K562 (cell line): Measurements from ENCODE around the gene POLR1A. TPM values are rescaled to one million over a fixed set of nuclear protein-coding genes. Genes with fewer than 3 reads are reported as not detected.

ENCODE experiments used
- ATAC-seq: fragments of 200-7000 bp; cut with Tn5 transposase; 3 replicates; pipeline ENCODE4 v1.9.1; 2020; ENCODE audit warnings: moderate library complexity
- BruUV-seq: library from RNA; stranded (reverse); fragments of 400-500 nt; replicated peaks from 2 replicates; lab custom pipeline; 2021; lab: Mats Ljungman, UMichigan
- CTCF ChIA-PET: fragments of 300-600 bp; formaldehyde crosslinking; extraction: SDS; loops from one replicate; lab custom pipeline; 2021; ENCODE audit warnings: low intra/inter-chr PET ratio; lab: Yijun Ruan, JAX
- POLR2A ChIA-PET: fragments of 300-600, 350-650 bp; sonication (Branson Sonifier 250); formaldehyde crosslinking; extraction: SDS; loops from one replicate; lab custom pipeline; 2021; ENCODE audit warnings: antibody characterized with exemption, inconsistent platforms; lab: Yijun Ruan, JAX
- DNase-seq, 4 experiments: peaks; one replicate each; pipeline versions ENCODE4 v3.0.0 to v3.0.0-alpha.2; 2011 to 2018; ENCODE audit warnings: low spot score in 3 of 4, mixed read lengths in 3 of 4; ENCODE audit errors: extremely low read depth in 1 of 4
- FAIRE-seq: peaks from 2 replicates; lab custom pipeline; 2011; peaks lifted over from hg19 to GRCh38; lab: Jason Lieb, UNC
- H2AFZ ChIP-seq: 2 replicates; pipeline ENCODE4 v1.6.0; 2011; ENCODE audit warnings: low read depth, low read length, control low read depth, inconsistent platforms
- H3K27ac ChIP-seq: fragments of 200-600 bp; 3 replicates; pipeline ENCODE4 v1.8.0; 2011; ENCODE audit warnings: low read depth, mild to moderate bottlenecking, control low read depth, inconsistent platforms, low read length, moderate library complexity, mixed read lengths; ENCODE audit errors: extremely low read depth
- H3K27me3 ChIP-seq, 2 experiments: fragments of 300-600 bp in 1 of 2; 2 replicates in 1 of 2; 3 replicates in 1 of 2; pipeline versions ENCODE4 v1.6.0 to v1.8.0; 2011; ENCODE audit warnings: inconsistent platforms in 2 of 2, low read length in 2 of 2, mild to moderate bottlenecking in 1 of 2, mixed read lengths in 1 of 2, moderate library complexity in 1 of 2; ENCODE audit not compliant: control insufficient read depth in 2 of 2, insufficient read depth in 2 of 2
- H3K36me3 ChIP-seq: fragments of 300-600 bp; 3 replicates; pipeline ENCODE4 v1.8.0; 2011; ENCODE audit warnings: mild to moderate bottlenecking, low read length, inconsistent platforms; ENCODE audit not compliant: control insufficient read depth, insufficient read depth
- H3K4me1 ChIP-seq, 2 experiments: fragments of 200-600 bp in 1 of 2; replicated peaks in 1 of 2; 2 replicates in 1 of 2; 3 replicates in 1 of 2; pipeline versions ENCODE4 v1.5.1 to v1.8.0; 2011; ENCODE audit warnings: inconsistent platforms in 2 of 2, low read length in 2 of 2, mild to moderate bottlenecking in 1 of 2, mixed read lengths in 1 of 2, moderate library complexity in 1 of 2; ENCODE audit not compliant: control insufficient read depth in 2 of 2, insufficient read depth in 2 of 2
- H3K4me2 ChIP-seq: 2 replicates; pipeline ENCODE4 v1.6.1; 2011; ENCODE audit warnings: low read length, control low read depth, inconsistent platforms, mixed read lengths; ENCODE audit not compliant: insufficient read depth
- H3K4me3 ChIP-seq: fragments of 200-600 bp; sonication (generic), shearing (Covaris generic); 2 replicates; pipeline ENCODE4 v1.5.1; 2016; ENCODE audit warnings: control low read depth, inconsistent platforms
- H3K79me2 ChIP-seq: fragments of 200-600 bp; 3 replicates; pipeline ENCODE4 v1.8.0; 2011; ENCODE audit warnings: low read length, inconsistent platforms; ENCODE audit not compliant: control insufficient read depth, insufficient read depth
- H3K9ac ChIP-seq, 2 experiments: 2 replicates each; pipeline versions ENCODE4 v1.6.0 to v1.6.1; 2011; ENCODE audit warnings: low read depth in 2 of 2, low read length in 2 of 2, control low read depth in 1 of 2, inconsistent platforms in 1 of 2, mild to moderate bottlenecking in 1 of 2, mixed read lengths in 1 of 2; ENCODE audit not compliant: insufficient read depth in 1 of 2
- H3K9me1 ChIP-seq: one replicate; pipeline ENCODE4 v1.6.0; 2011; ENCODE audit warnings: inconsistent platforms, mild to moderate bottlenecking, low read length, moderate library complexity; ENCODE audit not compliant: control insufficient read depth, insufficient read depth
- H3K9me3 ChIP-seq: replicated peaks from 2 replicates; pipeline ENCODE4 v1.5.1; 2011; ENCODE audit warnings: low read depth, low read length, inconsistent platforms; ENCODE audit not compliant: control insufficient read depth, insufficient read depth
- H4K20me1 ChIP-seq: replicated peaks from 2 replicates; pipeline ENCODE4 v1.6.1; 2011; ENCODE audit warnings: low read length, inconsistent platforms, mixed read lengths; ENCODE audit not compliant: control insufficient read depth, insufficient read depth
- FOXJ2 ChIP-seq: fragments of 200-800 bp; sonication (Bioruptor generic); IDR thresholded peaks from 2 replicates; pipeline ENCODE4 v1.6.1; 2016; ENCODE audit warnings: missing genetic modification characterization, missing compliant biosample characterization
- GATAD2A ChIP-seq: fragments of 450-650 bp; IDR thresholded peaks from 2 replicates; pipeline ENCODE4 v1.6.1; 2017
- MEF2A ChIP-seq: IDR thresholded peaks from 2 replicates; pipeline ENCODE4 v1.6.1; 2011; ENCODE audit warnings: low read depth, mild to moderate bottlenecking, low read length, moderate library complexity; ENCODE audit not compliant: control insufficient read depth
- NCOR1 ChIP-seq: fragments of 450-650 bp; IDR thresholded peaks from 2 replicates; pipeline ENCODE4 v1.6.1; 2016; ENCODE audit warnings: mild to moderate bottlenecking, moderate library complexity
- NR2C1 ChIP-seq, 2 experiments: fragments of 450-650 bp; IDR thresholded peaks; 2 replicates each; pipeline ENCODE4 v1.6.1; 2017; ENCODE audit warnings: mild to moderate bottlenecking in 2 of 2, antibody characterized with exemption in 1 of 2, inconsistent platforms in 1 of 2, missing compliant biosample characterization in 1 of 2, missing genetic modification characterization in 1 of 2
- OTX1 ChIP-seq: fragments of 450-650 bp; formaldehyde crosslinking; IDR thresholded peaks from 2 replicates; pipeline ENCODE4 v1.4.0; 2022; ENCODE audit warnings: mild to moderate bottlenecking
- POLR2G ChIP-seq: fragments of 200-400 bp; formaldehyde crosslinking; IDR thresholded peaks from 2 replicates; pipeline ENCODE4 v1.6.1; 2017; ENCODE audit warnings: low read depth, mild to moderate bottlenecking, antibody characterized with exemption, low read length, moderate library complexity
- POLR3G ChIP-seq: IDR thresholded peaks from 2 replicates; pipeline ENCODE4 v1.6.1; 2011; ENCODE audit not compliant: insufficient read length, insufficient replicate concordance; ENCODE audit errors: extremely low read depth
- RNF2 ChIP-seq: sonication (generic); IDR thresholded peaks from 2 replicates; pipeline ENCODE4 v1.6.1; 2016
- SMAD3 ChIP-seq: fragments of 450-650 bp; formaldehyde crosslinking; conservative IDR thresholded peaks from 2 replicates; pipeline ENCODE4 v1.4.0; 2020; ENCODE audit warnings: mild to moderate bottlenecking
- SMARCA4 ChIP-seq: fragments of 450-650 bp; IDR thresholded peaks from 2 replicates; pipeline ENCODE4 v1.6.1; 2016
- SOX6 ChIP-seq: fragments of 450-650 bp; IDR thresholded peaks from 2 replicates; pipeline ENCODE4 v1.6.1; 2014; ENCODE audit warnings: mild to moderate bottlenecking
- TEAD4 ChIP-seq, 2 experiments: sonication (generic) in 1 of 2; formaldehyde crosslinking in 1 of 2; IDR thresholded peaks; 2 replicates each; pipeline versions ENCODE4 v1.6.1 to v1.8.0; 2012 to 2022; ENCODE audit warnings: borderline replicate concordance in 1 of 2, inconsistent platforms in 1 of 2, low read length in 1 of 2, mild to moderate bottlenecking in 1 of 2, missing genetic modification reagents in 1 of 2
- ZNF41 ChIP-seq: fragments of 250-450 bp; sonication (Bioruptor Pico); conservative IDR thresholded peaks from 2 replicates; pipeline ENCODE4 v1.4.0; 2020; ENCODE audit warnings: mild to moderate bottlenecking
- ZNF707 ChIP-seq: fragments of 250-450 bp; sonication (Bioruptor Pico); conservative IDR thresholded peaks from 2 replicates; pipeline ENCODE4 v1.8.0; 2022; ENCODE audit warnings: inconsistent platforms, mild to moderate bottlenecking, moderate library complexity
- ZNF76 ChIP-seq: fragments of 250-450 bp; sonication (Bioruptor Pico); IDR thresholded peaks from 2 replicates; pipeline ENCODE4 v1.4.0; 2020; ENCODE audit warnings: mild to moderate bottlenecking, moderate library complexity, borderline replicate concordance
- WGBS: fragments of 100-300 bp; shearing (Covaris generic); methylation state at CpG from one replicate; pipeline ENCODE4 v1.1.6; 2016; ENCODE audit warnings: low coverage, mixed read lengths; ENCODE audit not compliant: insufficient coverage; ENCODE audit errors: missing lambda C conversion rate; 5-methylcytosine and 5-hydroxymethylcytosine counted together
- in situ Hi-C: fragments of 300-500 bp; cut with MboI; formaldehyde crosslinking; loops from 4 replicates; pipeline ENCODE4 v1.15.0; 2018; ENCODE audit warnings: inconsistent platforms, mixed read lengths
- intact Hi-C: fragments of 100-400 bp; cut with micrococcal nuclease; formaldehyde crosslinking; loops from 2 replicates; pipeline ENCODE4 v1.14.2; 2022
- polyA plus RNA-seq, 8 experiments: library from polyadenylated mRNA; depleted of rRNA in 4 of 8; stranded (reverse) in 5 of 8; unstranded in 3 of 8; fragments of >200 nt; fragmentation: Nextera tagmentation in 2 of 8; fragmentation: Illumina TruSeq in 1 of 8; extraction: Ambion mirVana in 2 of 8; extraction: Trizol in 1 of 8; gene quantifications; 2 replicates each; pipeline versions ENCODE4 v1.2.1 to v1.2.3, GENCODE V29; 2011 to 2014; ENCODE audit warnings: inconsistent platforms in 1 of 8, missing spikeins in 1 of 8
- total RNA-seq, 7 experiments: library from RNA; depleted of rRNA in 6 of 7; stranded (reverse); fragments of >200 nt in 6 of 7; fragmentation: Illumina TruSeq in 2 of 7; extraction: Trizol in 2 of 7; gene quantifications; 2 replicates each; pipeline versions ENCODE4 v1.2.1 to v1.2.3, GENCODE V29; 2011 to 2021; ENCODE audit warnings: low replicate concordance in 1 of 7
- TF ChIP-seq, protein P1 (sequence below): fragments of 250-450 bp; sonication (Bioruptor Pico); IDR thresholded peaks from 2 replicates; pipeline ENCODE4 v1.4.0; 2020; ENCODE audit warnings: mild to moderate bottlenecking, moderate library complexity

The POLR1A gene
- total and polyA plus RNA-seq, 9 of the 15 experiments (the other 6 are each of a cell fraction or from before 2014, with no cell fraction given): 3.0 to 72.1 (median 21.8) TPM

- TF ChIP-seq TEAD4 (IDR thresholded peaks at IDR 0.05; ENCODE audit: low read length) (peak; percentile 81), TEAD4 (CRISPR knock-in tag; IDR thresholded peaks at IDR 0.05; ENCODE audit: borderline replicate concordance) (no peak), GATAD2A (peak; percentile 59; the same call in 1 of the 2 replicates), NCOR1 (peak; percentile 80), ZNF707 (CRISPR knock-in tag) (no peak), SMARCA4 (peak; percentile 86), FOXJ2 (tag) (no peak), SOX6 (peak; percentile 84), RNF2 (peak; percentile 68), POLR2G (0 out of 2 replicates have a peak, but pooled peaks have one; percentile 39), MEF2A (peak; percentile 57; the same call in 1 of the 2 replicates)
Observed at GRCh38 chr2:85996591-85996990, 109.1 kb downstream of the POLR1A start (continued).

- DNase-seq: no peak
- peak overlapping the region; percentile 63 for H3K4me2 ChIP-seq
- intact Hi-C loops: loop anchor here (10.0 kb wide), 1 partner anchor 111 kb away; the partner anchor contains the start of gene ST3GAL5
- TF ChIP-seq ZNF76 (CRISPR knock-in tag) (no peak), NR2C1 (IDR thresholded peaks at IDR 0.05) (no peak), NR2C1 (tag; IDR thresholded peaks at IDR 0.05) (peak; percentile 38; the same call in 1 of the 2 replicates), SMAD3 (CRISPR knock-in tag) (no peak), OTX1 (CRISPR knock-in tag) (no peak), ZNF41 (no peak), POLR3G (no peak)
- TF ChIP-seq, protein P1, sequence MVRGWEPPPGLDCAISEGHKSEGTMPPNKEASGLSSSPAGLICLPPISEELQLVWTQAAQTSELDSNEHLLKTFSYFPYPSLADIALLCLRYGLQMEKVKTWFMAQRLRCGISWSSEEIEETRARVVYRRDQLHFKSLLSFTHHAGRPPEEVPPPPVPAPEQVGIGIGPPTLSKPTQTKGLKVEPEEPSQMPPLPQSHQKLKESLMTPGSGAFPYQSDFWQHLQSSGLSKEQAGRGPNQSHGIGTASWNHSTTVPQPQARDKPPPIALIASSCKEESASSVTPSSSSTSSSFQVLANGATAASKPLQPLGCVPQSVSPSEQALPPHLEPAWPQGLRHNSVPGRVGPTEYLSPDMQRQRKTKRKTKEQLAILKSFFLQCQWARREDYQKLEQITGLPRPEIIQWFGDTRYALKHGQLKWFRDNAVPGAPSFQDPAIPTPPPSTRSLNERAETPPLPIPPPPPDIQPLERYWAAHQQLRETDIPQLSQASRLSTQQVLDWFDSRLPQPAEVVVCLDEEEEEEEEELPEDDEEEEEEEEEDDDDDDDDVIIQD: no peak
Observed at GRCh38 chr2:85995648-85996529, 109.8 kb downstream of the POLR1A start.

More at GRCh38 chr2:85995648-85996529, 109.8 kb downstream of the POLR1A start:
- Histone ChIP-seq H3K27me3 (no peaks in the 10 kb centered on the region), H3K79me2 (no peaks in the 10 kb centered on the region), H3K9ac (peak overlapping the region; percentile 49 to 67; a peak in 3 of 4 replicates), H3K36me3 (no peaks in the 10 kb centered on the region), H3K9me1 (peaks cover 3% of the 10 kb centered on the region), H3K9me3 (no peaks in the 10 kb centered on the region), H3K4me3 (no peak overlapping the region), H2AFZ (peak overlapping the region; percentile 60), H4K20me1 (no peaks in the 10 kb centered on the region), H3K27ac (peak overlapping the region; percentile 91), H3K4me1 (peaks cover 63 to 82% of the 10 kb centered on the region in 2 experiments)
- ATAC-seq (no peak), FAIRE-seq (no peak)
- ChIA-PET CTCF (no interaction called here), POLR2A (interaction anchor here (0.7 to 1.0 kb wide), 2 partner anchors 18 to 106 kb away, joined by 3 read pairs; no protein-coding TSS in a partner anchor)
- 40% methylated on average over 9 of the region's 9 CpGs for WGBS
- BruUV-seq: no TSS peak
- in situ Hi-C loops: no loop called here
